ENCODE data around the gene ARHGEF17.

Gene ARHGEF17

DNA sequence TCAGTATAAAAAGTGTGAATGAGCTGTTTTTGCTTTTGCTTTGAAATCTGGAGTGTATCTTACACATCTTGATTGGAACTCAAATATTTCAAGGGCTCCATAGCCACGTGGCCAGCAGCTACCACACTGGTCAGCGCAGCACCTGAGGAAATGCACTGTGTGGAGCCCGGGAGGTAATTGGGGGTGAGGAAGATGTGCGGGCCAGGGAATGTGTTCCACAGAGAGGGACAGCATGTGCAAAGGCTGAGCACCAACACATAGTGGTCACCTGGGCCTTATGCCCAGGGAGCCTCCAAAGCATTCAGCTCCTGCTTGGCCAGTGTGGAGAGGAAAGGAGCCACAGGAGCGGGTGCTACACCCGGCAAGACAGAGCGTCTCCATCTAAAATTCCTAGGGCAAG is 88.9 kb downstream of the ARHGEF17 start:
- no peaks in the 10 kb centered on the region for H3K36me3 ChIP-seq (replicated peaks; ENCODE audit: insufficient read depth, low read length)
- no peaks in the 10 kb centered on the region for H4K20me1 ChIP-seq (ENCODE audit: insufficient read depth, low read length)
- no peak for DNase-seq
- no peaks in the 10 kb centered on the region for H3F3A ChIP-seq (ENCODE audit: insufficient read depth, low read length)
- no peaks in the 10 kb centered on the region for H3K9me2 ChIP-seq (replicated peaks; ENCODE audit: insufficient read depth, low read length)
- no peak overlapping the region for H3K9ac ChIP-seq (ENCODE audit: low read length)
- H3K9me3 ChIP-seq (replicated peaks; ENCODE audit: insufficient read depth, low read length), result no peaks in the 10 kb centered on the region
- no peaks in the 10 kb centered on the region for H3K79me2 ChIP-seq (ENCODE audit: low read length)
- no peaks in the 10 kb centered on the region for H3K4me1 ChIP-seq (ENCODE audit: low read length)
- H3K27ac ChIP-seq (ENCODE audit: low read length), result no peak overlapping the region
- no peak overlapping the region for H2AFZ ChIP-seq (ENCODE audit: low read length)
- H3K4me2 ChIP-seq (ENCODE audit: low read depth, low read length), result no peak overlapping the region
- no peak for TF ChIP-seq EZH2 (optimal IDR thresholded peaks at IDR 0.05; ENCODE audit: low read depth, low read length)
- no peak overlapping the region for H3K4me3 ChIP-seq (ENCODE audit: low read length)
- no peaks in the 10 kb centered on the region for H3K27me3 ChIP-seq (replicated peaks; ENCODE audit: insufficient read depth, low read length)

GRCh38 chr11:73397468-73398131 is 89.5 kb downstream of the ARHGEF17 start:
- H3K36me3 ChIP-seq (replicated peaks; ENCODE audit: insufficient read depth, low read length), result no peaks in the 10 kb centered on the region
- no peak overlapping the region for H3K9ac ChIP-seq (ENCODE audit: low read length)
- H3K79me2 ChIP-seq (ENCODE audit: low read length), result no peaks in the 10 kb centered on the region
- TF ChIP-seq CTCF (IDR thresholded peaks at IDR 0.05; ENCODE audit: low read length) (no peak), EZH2phosphoT487 (IDR thresholded peaks at IDR 0.05; ENCODE audit: low read length) (no peak), EZH2 (optimal IDR thresholded peaks at IDR 0.05; ENCODE audit: low read depth, low read length) (no peak)
- no peaks in the 10 kb centered on the region for H3K9me3 ChIP-seq (replicated peaks; ENCODE audit: insufficient read depth, low read length)
- H3K27me3 ChIP-seq (replicated peaks; ENCODE audit: insufficient read depth, low read length), result no peaks in the 10 kb centered on the region
- H4K20me1 ChIP-seq (ENCODE audit: insufficient read depth, low read length), result no peaks in the 10 kb centered on the region
- DNase-seq, result no peak
- H3K4me2 ChIP-seq (ENCODE audit: low read depth, low read length), result no peak overlapping the region
- H3K4me1 ChIP-seq (ENCODE audit: low read length), result no peaks in the 10 kb centered on the region
- H3K27ac ChIP-seq (ENCODE audit: low read length), result no peak overlapping the region
- no peak overlapping the region for H3K4me3 ChIP-seq (ENCODE audit: low read length)
- H2AFZ ChIP-seq (ENCODE audit: low read length), result no peak overlapping the region
- H3K9me2 ChIP-seq (replicated peaks; ENCODE audit: insufficient read depth, low read length), result no peaks in the 10 kb centered on the region
- H3F3A ChIP-seq (ENCODE audit: insufficient read depth, low read length), result no peaks in the 10 kb centered on the region

DNA sequence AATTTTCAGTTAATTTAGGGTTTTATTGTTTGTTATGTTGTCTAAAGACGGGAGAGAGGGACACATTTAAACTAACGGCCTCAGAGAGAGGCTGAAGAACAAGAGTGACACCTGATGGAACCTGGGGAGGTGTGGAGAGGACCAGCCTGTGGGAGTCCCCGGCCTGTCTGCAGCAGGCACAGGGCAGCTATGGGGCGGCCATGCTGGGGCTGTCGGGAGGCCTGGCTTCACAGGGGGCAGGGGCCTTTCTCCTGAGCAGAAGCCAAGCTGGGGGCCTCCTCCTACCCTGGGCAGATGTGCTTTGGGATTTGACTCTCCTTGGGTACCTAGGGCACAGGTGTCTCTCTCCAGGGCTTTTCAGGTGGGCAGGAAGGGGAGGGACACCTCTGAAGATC is 90.1 kb downstream of the ARHGEF17 start:
- Histone ChIP-seq H3K4me3 (ENCODE audit: low read length) (no peak overlapping the region), H3F3A (ENCODE audit: insufficient read depth, low read length) (no peaks in the 10 kb centered on the region), H3K27ac (ENCODE audit: low read length) (no peak overlapping the region), H3K9me3 (replicated peaks; ENCODE audit: insufficient read depth, low read length) (no peaks in the 10 kb centered on the region), H4K20me1 (ENCODE audit: insufficient read depth, low read length) (no peaks in the 10 kb centered on the region), H3K4me2 (ENCODE audit: low read depth, low read length) (no peak overlapping the region), H3K36me3 (replicated peaks; ENCODE audit: insufficient read depth, low read length) (no peaks in the 10 kb centered on the region), H3K79me2 (ENCODE audit: low read length) (no peaks in the 10 kb centered on the region), H3K9me2 (replicated peaks; ENCODE audit: insufficient read depth, low read length) (no peaks in the 10 kb centered on the region), H2AFZ (ENCODE audit: low read length) (no peak overlapping the region), H3K4me1 (ENCODE audit: low read length) (no peaks in the 10 kb centered on the region), H3K9ac (ENCODE audit: low read length) (no peak overlapping the region), H3K27me3 (replicated peaks; ENCODE audit: insufficient read depth, low read length) (no peaks in the 10 kb centered on the region)
- no peak for DNase-seq
- TF ChIP-seq EZH2 (optimal IDR thresholded peaks at IDR 0.05; ENCODE audit: low read depth, low read length) (no peak), EZH2phosphoT487 (IDR thresholded peaks at IDR 0.05; ENCODE audit: low read length) (no peak), CTCF (IDR thresholded peaks at IDR 0.05; ENCODE audit: low read length) (no peak)

GRCh38 chr11:73398721-73399120 is 90.6 kb downstream of the ARHGEF17 start:
- no peak for TF ChIP-seq EZH2 (optimal IDR thresholded peaks at IDR 0.05; ENCODE audit: low read depth, low read length)
- TF ChIP-seq EZH2phosphoT487 (IDR thresholded peaks at IDR 0.05; ENCODE audit: low read length), result no peak
- TF ChIP-seq CTCF (IDR thresholded peaks at IDR 0.05; ENCODE audit: low read length), result no peak
- Histone ChIP-seq H3K4me3 (ENCODE audit: low read length) (no peak overlapping the region), H3K4me2 (ENCODE audit: low read depth, low read length) (no peak overlapping the region), H3K27me3 (replicated peaks; ENCODE audit: insufficient read depth, low read length) (no peaks in the 10 kb centered on the region), H3K9me2 (replicated peaks; ENCODE audit: insufficient read depth, low read length) (no peaks in the 10 kb centered on the region), H3K27ac (ENCODE audit: low read length) (no peak overlapping the region), H3K4me1 (ENCODE audit: low read length) (no peaks in the 10 kb centered on the region), H3K9ac (ENCODE audit: low read length) (no peak overlapping the region), H3F3A (ENCODE audit: insufficient read depth, low read length) (no peaks in the 10 kb centered on the region), H3K36me3 (replicated peaks; ENCODE audit: insufficient read depth, low read length) (no peaks in the 10 kb centered on the region), H4K20me1 (ENCODE audit: insufficient read depth, low read length) (no peaks in the 10 kb centered on the region), H2AFZ (ENCODE audit: low read length) (no peak overlapping the region), H3K9me3 (replicated peaks; ENCODE audit: insufficient read depth, low read length) (no peaks in the 10 kb centered on the region), H3K79me2 (ENCODE audit: low read length) (no peaks in the 10 kb centered on the region)
- DNase-seq, result no peak

Data from MM.1S (cell line).